HG03045 (cell line): ENCODE data around the gene TPST1.
"Not testable (repeated sequence)": the region's sequence is repeated elsewhere in the genome, so short reads cannot be mapped to it uniquely, and the experiment has no call there.

Experiments used
- ATAC-seq: cut with Tn5 transposase; IDR thresholded peaks from one replicate; pipeline ENCODE4 v1.9.1; 2021; ENCODE audit warnings: mild to moderate bottlenecking, moderate library complexity; ENCODE audit not compliant: unreplicated experiment

TPST1 gene

DNA sequence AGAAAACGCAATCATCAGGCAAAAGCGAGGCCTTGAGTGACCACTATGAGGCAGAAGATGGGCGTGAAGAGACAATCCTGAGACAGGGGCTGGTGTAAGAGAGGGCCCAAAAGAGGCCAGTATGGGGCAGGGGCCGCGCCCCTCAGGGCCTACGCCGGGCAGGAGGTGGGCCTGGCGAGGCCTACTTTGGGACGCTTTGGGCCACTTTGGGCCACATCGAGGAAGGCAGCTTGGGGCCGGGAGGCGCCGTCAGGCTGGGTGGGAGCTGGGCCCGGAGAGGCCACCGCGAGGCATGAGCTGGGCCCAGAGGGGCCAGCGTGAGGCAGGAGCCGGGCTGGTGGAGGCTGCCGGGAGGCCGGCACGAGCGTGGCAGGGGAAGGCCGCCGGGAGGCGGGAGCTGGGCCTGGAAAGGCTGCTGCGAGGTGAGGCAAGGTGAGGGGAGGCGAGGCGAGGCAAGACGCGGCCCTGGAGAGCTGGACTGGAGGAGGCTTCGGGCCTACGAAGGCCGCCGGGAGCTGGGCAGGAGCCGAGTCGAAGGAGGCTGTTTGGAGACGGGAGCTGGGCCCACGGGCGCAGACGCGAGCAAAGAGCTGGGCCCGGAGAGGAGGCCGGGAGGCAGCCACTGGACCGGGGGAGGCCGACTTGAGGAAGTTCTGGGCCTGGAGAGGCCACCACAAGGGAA, 171.3 kb downstream of the TPST1 start:
- ATAC-seq, result no peak

DNA sequence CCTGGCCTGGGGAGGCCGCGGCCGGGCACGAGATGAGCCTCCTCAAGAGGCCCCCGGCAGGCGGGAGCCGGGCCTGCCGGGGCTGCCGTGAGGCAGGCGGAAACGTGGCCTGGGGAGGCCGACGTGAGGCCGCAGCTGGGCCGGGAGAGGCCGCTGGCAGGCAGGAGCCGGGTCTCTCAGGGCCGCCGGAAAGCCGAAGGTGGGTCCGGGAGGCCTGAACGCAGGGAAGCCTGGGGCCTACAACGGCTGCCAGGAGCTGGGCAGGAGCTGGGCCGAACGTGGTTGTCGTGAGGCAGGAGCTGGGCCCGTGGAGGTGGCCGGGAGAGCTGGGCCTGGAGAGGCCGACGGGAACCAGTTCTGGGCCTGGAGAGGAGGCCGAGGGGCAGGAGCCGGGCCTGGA, 171.9 kb downstream of the TPST1 start:
- no peak for ATAC-seq

DNA sequence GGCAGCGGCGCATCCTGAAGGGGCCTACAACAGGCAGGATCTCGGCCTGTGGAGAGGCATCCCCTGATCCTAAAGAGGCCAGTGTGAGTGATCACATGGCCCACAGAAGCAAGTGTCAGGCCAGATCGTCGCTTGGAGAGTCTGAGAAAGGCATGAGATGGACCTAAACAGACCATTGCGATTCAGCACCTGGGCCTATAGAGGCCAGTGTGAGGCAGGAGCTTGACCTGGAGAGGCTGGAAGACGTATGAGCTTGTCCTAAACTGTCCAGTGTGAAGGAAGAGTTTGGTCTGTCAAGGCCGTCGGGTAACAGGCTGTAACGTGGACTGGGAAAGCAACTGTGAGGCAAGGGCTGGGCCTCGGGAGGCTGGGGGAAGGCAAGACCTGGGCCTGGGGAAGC, 172.6 kb downstream of the TPST1 start:
- no peak for ATAC-seq

DNA sequence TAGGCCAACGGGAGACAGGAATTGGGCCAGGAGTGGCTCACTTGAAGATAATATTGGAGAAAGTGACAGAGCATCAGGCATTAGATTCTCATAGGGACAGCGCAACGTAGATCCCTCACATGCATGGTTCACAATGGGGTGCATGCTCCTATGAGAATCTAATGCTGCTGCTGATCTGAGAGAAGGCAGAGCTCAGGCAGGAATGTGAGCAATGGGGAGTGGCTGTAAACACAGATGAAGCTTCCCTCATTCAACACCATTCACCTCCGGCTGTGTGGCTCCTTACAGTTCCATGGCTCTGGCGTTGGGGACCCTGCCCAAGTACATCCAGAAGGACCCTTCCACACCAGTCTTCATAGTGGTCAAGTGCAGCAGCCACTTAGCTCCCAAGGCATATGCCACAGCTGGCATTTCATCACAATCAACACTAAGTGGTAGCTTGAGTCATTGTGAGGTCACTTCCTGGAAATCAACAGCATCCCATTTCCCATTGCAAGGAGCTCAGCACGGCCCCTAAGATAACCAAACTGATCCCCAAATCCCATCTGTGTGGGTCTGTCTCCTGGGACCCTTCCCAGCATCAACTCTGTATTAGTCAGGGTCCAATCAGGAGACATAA, 174.5 kb downstream of the TPST1 start:
- ATAC-seq, result no peak

DNA sequence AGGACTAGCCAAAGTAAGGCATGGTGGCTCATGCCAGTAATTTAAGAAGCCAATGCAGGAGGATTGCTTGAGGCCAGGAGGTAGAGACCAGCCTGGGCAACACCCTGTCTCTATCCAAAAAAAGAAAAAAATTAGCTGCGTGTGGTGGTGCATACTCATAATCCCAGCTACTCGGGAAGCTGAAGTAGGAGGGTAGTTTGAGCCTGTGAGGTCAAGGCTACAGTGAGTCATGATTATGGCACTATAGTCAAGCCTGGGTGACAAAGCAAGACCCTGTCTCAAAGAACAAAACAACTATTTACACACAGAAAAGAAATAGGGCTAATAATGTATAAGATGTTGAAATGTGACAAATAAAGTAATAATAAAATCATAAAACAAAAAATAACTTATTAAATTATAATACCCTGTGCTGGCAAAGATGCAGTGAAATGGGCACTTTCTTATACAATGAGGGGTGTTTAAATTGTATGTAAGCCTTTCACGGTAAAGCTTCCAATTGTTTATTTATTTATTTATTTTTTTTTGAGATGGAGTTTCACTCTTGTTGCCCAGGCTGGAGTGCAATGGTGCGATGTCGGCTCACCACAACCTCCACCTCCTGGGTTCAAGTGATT, 175.2 kb downstream of the TPST1 start:
- no peak for ATAC-seq

- ATAC-seq, result not testable (repeated sequence)
Observed at GRCh38 chr7:66382182-66382923, 177.2 kb downstream of the TPST1 start.

DNA sequence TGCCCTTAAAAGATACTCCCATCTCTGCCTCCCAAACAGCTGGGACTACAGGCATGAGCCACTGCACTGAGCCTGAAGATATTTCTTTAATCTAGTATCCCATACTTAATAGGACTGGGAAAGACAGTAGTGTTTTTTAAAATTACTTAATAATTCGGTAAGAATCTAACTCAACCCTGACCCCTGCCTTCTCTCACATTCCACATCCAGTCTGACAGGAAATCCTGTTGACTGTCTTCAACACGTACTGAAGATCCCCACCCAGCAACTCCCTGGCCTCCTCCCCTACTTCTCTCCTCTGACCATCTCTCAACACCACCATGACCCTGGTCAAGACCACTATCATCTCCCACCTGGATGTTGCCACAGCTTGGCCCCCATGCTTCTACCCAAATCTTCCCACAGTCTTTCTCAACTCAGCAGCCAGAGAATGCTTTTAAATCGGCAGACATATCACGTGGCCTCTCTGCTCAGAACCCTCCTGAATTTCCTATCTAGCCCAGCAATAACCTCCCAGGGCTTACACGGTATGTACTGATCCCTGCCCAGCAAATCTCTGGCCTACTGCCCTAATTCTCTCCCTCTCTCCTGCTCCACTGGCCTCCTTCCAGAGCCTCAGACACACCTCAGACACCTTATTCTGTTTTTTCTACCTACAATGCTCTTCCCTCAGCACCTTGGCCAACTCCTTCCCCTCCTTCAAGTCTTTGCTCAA, 180.2 kb downstream of the TPST1 start:
- not testable (repeated sequence) for ATAC-seq

DNA sequence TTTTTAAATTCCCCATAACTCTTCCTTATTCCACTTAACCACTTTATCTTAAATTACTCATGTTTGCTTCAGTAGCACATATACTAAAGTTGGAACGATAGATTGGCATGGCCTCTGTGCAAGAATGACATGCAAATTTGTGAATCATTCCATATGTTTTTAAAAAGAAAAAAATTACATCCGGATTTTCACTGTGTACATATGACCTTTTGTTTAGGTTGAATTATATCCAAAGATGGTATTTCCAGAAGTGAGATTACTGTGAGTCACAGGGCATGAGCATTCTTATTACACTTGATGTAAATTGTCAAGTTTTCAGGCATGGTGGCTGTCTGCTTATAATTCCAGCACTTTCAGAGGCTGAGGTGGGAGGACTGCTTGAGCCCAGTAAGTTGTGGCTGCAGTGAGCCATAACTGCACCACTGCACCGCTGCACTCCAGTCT, 190.0 kb downstream of the TPST1 start:
- not testable (repeated sequence) for ATAC-seq

DNA sequence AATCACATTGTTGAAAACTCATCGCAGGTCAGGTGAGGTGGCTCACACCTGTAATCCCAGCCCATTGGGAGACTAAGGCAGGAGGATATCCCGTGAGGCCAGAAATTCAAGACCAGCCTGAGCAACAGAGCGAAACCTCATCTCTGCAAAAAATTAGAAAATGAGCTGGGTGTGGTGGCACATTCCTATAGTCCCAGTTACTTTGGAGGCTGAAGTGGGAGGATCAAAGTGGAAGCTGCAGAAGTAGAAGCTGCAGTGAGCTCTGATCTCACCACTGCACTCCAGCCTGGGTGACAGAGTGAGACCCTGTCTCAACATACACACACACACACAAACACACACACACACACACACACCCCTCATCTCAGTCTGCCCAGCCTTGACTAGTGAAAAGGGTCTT, 190.9 kb downstream of the TPST1 start:
- ATAC-seq, result not testable (repeated sequence)

DNA sequence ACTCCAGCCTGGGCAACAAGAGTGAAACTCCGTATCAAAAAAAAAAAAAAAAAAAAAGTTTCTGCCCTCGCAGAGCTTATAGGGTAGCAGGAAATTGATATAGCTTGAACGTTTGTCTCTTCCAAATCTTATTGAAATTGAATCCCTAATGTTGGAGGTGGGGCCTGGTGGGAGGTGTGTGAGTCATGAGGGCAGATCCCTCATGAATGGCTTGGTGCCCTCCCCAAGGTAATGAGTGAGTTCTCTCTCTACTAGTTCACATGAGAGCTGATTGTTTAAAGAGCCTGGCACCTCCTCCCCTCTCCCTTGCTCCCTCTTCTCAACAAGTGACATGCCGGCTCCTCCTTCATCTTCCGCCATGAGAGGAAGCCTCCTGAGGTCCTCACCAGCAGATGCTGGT, 193.7 kb downstream of the TPST1 start:
- not testable (repeated sequence) for ATAC-seq

DNA sequence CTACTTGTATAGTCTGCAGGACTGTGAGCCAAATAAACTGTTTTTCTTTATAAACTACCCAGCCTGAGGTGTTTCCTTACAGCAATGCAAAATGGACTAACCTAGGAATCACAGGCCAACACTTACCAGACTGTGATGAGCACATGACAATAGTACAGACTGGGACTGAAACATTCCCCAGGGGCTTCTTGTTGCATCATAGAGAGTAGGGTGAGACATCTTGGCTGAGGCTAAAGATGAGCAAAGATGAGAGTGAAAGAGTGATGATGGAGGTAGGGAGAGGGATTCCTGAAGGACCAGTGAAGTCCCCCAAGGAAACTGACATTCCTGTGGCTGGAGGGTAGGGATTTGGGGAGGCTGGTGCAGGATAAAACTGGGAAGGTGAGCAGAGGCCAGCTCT, 194.4 kb downstream of the TPST1 start:
- no peak for ATAC-seq

- ATAC-seq, result no peak
Observed at GRCh38 chr7:66400400-66400799, 195.3 kb downstream of the TPST1 start.

GRCh38 chr7:66401126-66401525, 196.0 kb downstream of the TPST1 start:
- ATAC-seq, result not testable (repeated sequence)

GRCh38 chr7:66401932-66402331, 196.8 kb downstream of the TPST1 start:
- not testable (repeated sequence) for ATAC-seq

DNA sequence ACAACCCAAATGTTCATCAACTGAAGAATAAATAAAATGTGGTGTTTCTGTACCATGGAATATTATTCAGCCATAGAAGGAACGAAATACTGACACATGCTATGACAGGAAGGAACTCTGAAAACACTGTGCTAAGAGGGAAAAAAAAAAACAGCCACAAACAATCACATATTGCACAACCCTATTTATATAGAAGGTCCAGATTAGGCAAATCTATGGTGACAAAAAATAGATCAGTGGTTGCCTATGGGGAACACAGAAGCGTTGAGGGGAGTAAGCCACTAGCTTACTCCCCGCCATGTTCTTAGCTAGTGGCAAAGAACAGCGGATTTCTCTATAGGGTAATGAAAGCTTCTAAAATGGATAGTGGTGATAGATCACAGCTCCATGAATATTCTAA, 198.4 kb downstream of the TPST1 start:
- ATAC-seq, result no peak

DNA sequence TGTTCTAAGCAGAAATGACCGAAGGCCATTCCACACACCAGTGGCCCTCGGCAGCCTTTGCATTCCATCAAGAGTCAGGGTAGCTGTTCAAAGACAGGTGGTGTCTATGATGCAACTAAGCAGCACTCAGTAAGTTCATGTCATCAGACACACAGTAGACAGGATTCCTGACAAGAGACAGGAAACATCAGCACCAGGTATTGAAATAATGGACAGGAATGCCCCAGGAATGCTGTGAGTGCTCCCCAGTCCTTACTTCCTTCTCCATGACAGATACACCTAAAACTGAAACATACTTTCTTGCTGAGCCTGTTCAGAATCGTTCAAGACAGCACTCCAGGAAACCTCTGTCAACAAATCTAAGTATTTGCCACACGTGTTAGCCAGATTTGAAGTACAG, 204.4 kb downstream of the TPST1 start:
- ATAC-seq, result no peak
